IMR-90 (cell line): ENCODE results near the gene ABCC3. TPM values are rescaled to one million over a fixed set of nuclear protein-coding genes. Genes with fewer than 3 reads are reported as not detected.

ENCODE experiments used
- ATAC-seq: fragments of 200-7000 bp; cut with Tn5 transposase; 2 replicates; pipeline ENCODE4 v1.9.1; 2020; ENCODE audit warnings: low read depth, mild to moderate bottlenecking, moderate library complexity
- BruUV-seq: library from RNA; stranded (reverse); fragments of 400-500 nt; replicated peaks from 2 replicates; lab custom pipeline; 2021; lab: Mats Ljungman, UMichigan
- CTCF ChIA-PET: fragments of 300-600 bp; formaldehyde crosslinking; extraction: SDS; loops from one replicate; lab custom pipeline; 2021; ENCODE audit warnings: antibody characterized with exemption; lab: Yijun Ruan, JAX
- POLR2A ChIA-PET: fragments of 300-600 bp; sonication (Branson Sonifier 250); formaldehyde crosslinking; loops from one replicate; lab custom pipeline; 2022; ENCODE audit warnings: antibody characterized with exemption; ENCODE audit not compliant: unreplicated experiment; lab: Charles Lee
- DNase-seq: peaks from one replicate; pipeline ENCODE4 v3.0.0; 2013
- H2AFZ ChIP-seq: replicated peaks from 2 replicates; pipeline ENCODE3; 2013; ENCODE audit warnings: low read length, mild to moderate bottlenecking; ENCODE audit not compliant: poor library complexity
- H2AK5ac ChIP-seq: 2 replicates; pipeline ENCODE4 v1.6.1; 2013; ENCODE audit warnings: low read depth, low read length, inconsistent platforms
- H2AK9ac ChIP-seq: replicated peaks from 2 replicates; pipeline ENCODE3; 2013; ENCODE audit warnings: mild to moderate bottlenecking, low read depth, low read length, moderate library complexity; ENCODE audit not compliant: poor library complexity
- H2BK120ac ChIP-seq: 2 replicates; pipeline ENCODE4 v1.6.1; 2013; ENCODE audit warnings: low read depth, low read length, inconsistent platforms
- H2BK15ac ChIP-seq: 3 replicates; pipeline ENCODE4 v1.6.1; 2013; ENCODE audit warnings: low read depth, low read length, inconsistent platforms
- H2BK20ac ChIP-seq: 2 replicates; pipeline ENCODE4 v1.6.1; 2013; ENCODE audit warnings: low read depth, mild to moderate bottlenecking, inconsistent platforms, low read length, moderate library complexity
- H2BK5ac ChIP-seq: 2 replicates; pipeline ENCODE4 v1.6.1; 2013; ENCODE audit warnings: mild to moderate bottlenecking, low read depth, low read length, inconsistent platforms; ENCODE audit not compliant: poor library complexity, severe bottlenecking
- H3K14ac ChIP-seq: replicated peaks from 2 replicates; pipeline ENCODE4 v1.6.1; 2013; ENCODE audit warnings: low read depth, low read length, inconsistent platforms
- H3K18ac ChIP-seq: 2 replicates; pipeline ENCODE4 v1.6.1; 2013; ENCODE audit warnings: low read depth, low read length, control low read depth
- H3K23ac ChIP-seq: 2 replicates; pipeline ENCODE4 v1.6.1; 2013; ENCODE audit warnings: low read depth, low read length, inconsistent platforms
- H3K27ac ChIP-seq: 2 replicates; pipeline ENCODE4 v1.5.1; 2013; ENCODE audit warnings: mild to moderate bottlenecking, control low read depth, low read length; ENCODE audit not compliant: insufficient read depth
- H3K27me3 ChIP-seq: 2 replicates; pipeline ENCODE4 v1.6.1; 2013; ENCODE audit warnings: low read length; ENCODE audit not compliant: control insufficient read depth, insufficient read depth
- H3K36me3 ChIP-seq: 2 replicates; pipeline ENCODE4 v1.6.1; 2013; ENCODE audit warnings: low read length, mixed read lengths; ENCODE audit not compliant: control insufficient read depth, insufficient read depth
- H3K4ac ChIP-seq: 2 replicates; pipeline ENCODE4 v1.6.1; 2013; ENCODE audit warnings: low read depth, low read length, inconsistent platforms
- H3K4me1 ChIP-seq: 2 replicates; pipeline ENCODE4 v1.6.1; 2013; ENCODE audit warnings: low read length, mixed read lengths; ENCODE audit not compliant: control insufficient read depth, insufficient read depth
- H3K4me2 ChIP-seq: 2 replicates; pipeline ENCODE4 v1.6.1; 2013; ENCODE audit warnings: low read depth, mild to moderate bottlenecking, control low read depth, low read length, moderate library complexity
- H3K4me3 ChIP-seq: 2 replicates; pipeline ENCODE4 v1.5.1; 2013; ENCODE audit warnings: low read depth, mild to moderate bottlenecking, control low read depth, low read length, moderate library complexity; ENCODE audit not compliant: insufficient read depth
- H3K56ac ChIP-seq: 2 replicates; pipeline ENCODE4 v1.6.1; 2013; ENCODE audit warnings: low read length, inconsistent platforms; ENCODE audit not compliant: insufficient read depth; ENCODE audit errors: extremely low read depth
- H3K79me1 ChIP-seq, 2 experiments: 2 replicates each; pipeline ENCODE4 v1.6.1; 2013; ENCODE audit warnings: low read length in 2 of 2, inconsistent platforms in 1 of 2, low read depth in 1 of 2
- H3K9ac ChIP-seq: 2 replicates; pipeline ENCODE4 v1.6.1; 2013; ENCODE audit warnings: low read depth, low read length, control low read depth
- H3K9me1 ChIP-seq: 2 replicates; pipeline ENCODE4 v1.6.1; 2013; ENCODE audit warnings: low read length, inconsistent platforms; ENCODE audit not compliant: insufficient read depth
- H3K9me3 ChIP-seq: 2 replicates; pipeline ENCODE4 v1.6.1; 2013; ENCODE audit warnings: low read length; ENCODE audit not compliant: control insufficient read depth, insufficient read depth
- H4K20me1 ChIP-seq: 2 replicates; pipeline ENCODE4 v1.6.1; 2013; ENCODE audit warnings: low read length, inconsistent platforms; ENCODE audit not compliant: insufficient read depth
- H4K5ac ChIP-seq: 2 replicates; pipeline ENCODE4 v1.6.1; 2013; ENCODE audit warnings: mild to moderate bottlenecking, low read depth, low read length, control low read depth
- H4K8ac ChIP-seq, 2 experiments: 2 replicates each; pipeline ENCODE4 v1.6.1; 2013; ENCODE audit warnings: low read depth in 2 of 2, low read length in 2 of 2, control low read depth in 1 of 2, inconsistent platforms in 1 of 2
- H4K91ac ChIP-seq: 2 replicates; pipeline ENCODE4 v1.6.1; 2013; ENCODE audit warnings: low read depth, low read length, inconsistent platforms; ENCODE audit not compliant: insufficient read depth
- CEBPB ChIP-seq: IDR thresholded peaks from 2 replicates; pipeline ENCODE4 v1.6.1; 2012; ENCODE audit warnings: low read depth, low read length, improper control_type of control experiment
- CHD1 ChIP-seq: IDR thresholded peaks from 2 replicates; pipeline ENCODE4 v1.6.1; 2012; ENCODE audit warnings: low read depth, low read length, improper control_type of control experiment
- CTCF ChIP-seq: conservative IDR thresholded peaks from 2 replicates; pipeline ENCODE4 v1.5.1; 2012; ENCODE audit warnings: mild to moderate bottlenecking, low read depth, low read length, improper control_type of control experiment
- ELK1 ChIP-seq: fragments of 150-350 bp; IDR thresholded peaks from 2 replicates; pipeline ENCODE4 v1.6.1; 2016; ENCODE audit warnings: low read depth, mild to moderate bottlenecking, low read length, moderate library complexity, borderline replicate concordance
- FOS ChIP-seq: fragments of 150-350 bp; IDR thresholded peaks from 2 replicates; pipeline ENCODE4 v1.6.1; 2016; ENCODE audit warnings: low read depth, low read length
- MAFK ChIP-seq: IDR thresholded peaks from 2 replicates; pipeline ENCODE4 v1.6.1; 2012; ENCODE audit warnings: low read depth, low read length, improper control_type of control experiment
- MXI1 ChIP-seq: IDR thresholded peaks from 2 replicates; pipeline ENCODE4 v1.6.1; 2012; ENCODE audit warnings: low read depth, mild to moderate bottlenecking, low read length, moderate library complexity, borderline replicate concordance
- NFE2L2 ChIP-seq: fragments of 150-350 bp; IDR thresholded peaks from 2 replicates; pipeline ENCODE4 v1.6.1; 2016; ENCODE audit warnings: low read depth, mild to moderate bottlenecking, low read length
- POLR2A ChIP-seq: IDR thresholded peaks from 2 replicates; pipeline ENCODE4 v1.6.1; 2012; ENCODE audit warnings: mild to moderate bottlenecking, low read depth, low read length
- RAD21 ChIP-seq: IDR thresholded peaks from 2 replicates; pipeline ENCODE4 v1.6.1; 2012; ENCODE audit warnings: low read length, improper control_type of control experiment
- RCOR1 ChIP-seq: IDR thresholded peaks from 2 replicates; pipeline ENCODE4 v1.6.1; 2012; ENCODE audit warnings: mild to moderate bottlenecking, low read length, improper control_type of control experiment; ENCODE audit not compliant: insufficient replicate concordance
- RFX5 ChIP-seq: IDR thresholded peaks from 2 replicates; pipeline ENCODE4 v1.8.0; 2012; ENCODE audit warnings: low read depth, mild to moderate bottlenecking, low read length, moderate library complexity
- SMC3 ChIP-seq: fragments of 150-350 bp; IDR thresholded peaks from 2 replicates; pipeline ENCODE4 v1.6.1; 2016; ENCODE audit warnings: low read depth, mild to moderate bottlenecking, antibody characterized with exemption, low read length, moderate library complexity
- USF2 ChIP-seq: fragments of 150-350 bp; IDR thresholded peaks from 2 replicates; pipeline ENCODE4 v1.6.1; 2017; ENCODE audit warnings: mild to moderate bottlenecking, antibody characterized with exemption, low read length, low read depth
- WGBS, 2 experiments: methylation state at CpG; one replicate each; pipeline versions ENCODE4 v1.1.5 to v1.1.7; 2013; ENCODE audit warnings: missing lambda C conversion rate in 2 of 2; ENCODE audit not compliant: insufficient read length in 1 of 2; ENCODE audit errors: extremely low coverage in 2 of 2; 5-methylcytosine and 5-hydroxymethylcytosine counted together
- dilution Hi-C: fragments of 300-500 bp; cut with HindIII; formaldehyde crosslinking; loops from one replicate; pipeline ENCODE4 v1.14.3; 2018; ENCODE audit warnings: low sequenced_read_pairs; ENCODE audit not compliant: unreplicated experiment
- in situ Hi-C: fragments of 300-500 bp; cut with MboI; formaldehyde crosslinking; loops from 3 replicates; pipeline ENCODE4 v1.14.3; 2019; ENCODE audit warnings: low sequenced_read_pairs, inconsistent platforms, mixed read lengths
- intact Hi-C: fragments of 100-400 bp; cut with micrococcal nuclease; formaldehyde crosslinking; loops from 2 replicates; pipeline ENCODE4 v1.10.0; 2022
- polyA plus RNA-seq, 3 experiments: library from polyadenylated mRNA; depleted of rRNA; stranded (reverse); fragments of >200 nt; gene quantifications; 2 replicates each; pipeline ENCODE4 v1.2.3, GENCODE V29; 2012; ENCODE audit warnings: low replicate concordance in 1 of 3
- total RNA-seq: library from RNA; depleted of rRNA; stranded (reverse); fragments of >200 nt; gene quantifications from 2 replicates; pipeline ENCODE4 v1.2.3, GENCODE V29; 2012

Gene ABCC3
- total and polyA plus RNA-seq, 2 of the 4 experiments (the other 2 are of a cell fraction) = 3.2 to 6.6 TPM

- CTCF ChIA-PET = interaction anchor here (1.2 to 2.3 kb wide), 2 partner anchors 8 to 135 kb away, joined by 3 to 8 read pairs; no protein-coding TSS in a partner anchor
- Histone ChIP-seq H3K4me3 (no peak overlapping the region), H3K27me3 (no peaks in the 10 kb centered on the region), H4K91ac (peak overlapping the region; percentile 56; the same call in 1 of the 2 replicates), H3K79me1 (no peaks in the 10 kb centered on the region), H3K4ac (peak overlapping the region; percentile 85), H2BK20ac (peak overlapping the region; percentile 12), H3K36me3 (no peaks in the 10 kb centered on the region), H3K4me2 (no peak overlapping the region), H3K56ac (no peak overlapping the region), H3K4me1 (peaks cover 37% of the 10 kb centered on the region), H2BK15ac (no peak overlapping the region; the same call in 2 of the 3 replicates), H2AFZ (peak overlapping the region; percentile 79), H3K9me1 (peaks cover 24% of the 10 kb centered on the region), H2AK5ac (peak overlapping the region; percentile 52; the same call in 1 of the 2 replicates), H3K9ac (no peak overlapping the region), H3K23ac (no peak overlapping the region), H2BK120ac (peak overlapping the region; percentile 54), H3K27ac (no peak overlapping the region), H4K5ac (no peak overlapping the region; the same call in 1 of the 2 replicates), H3K18ac (peak overlapping the region; percentile 21; the same call in 1 of the 2 replicates), H2BK5ac (no peak overlapping the region), H3K14ac (peak overlapping the region; percentile 6; the same call in 1 of the 2 replicates), H2AK9ac (peak overlapping the region; percentile 81), H3K9me3 (no peaks in the 10 kb centered on the region), H4K8ac (peak overlapping the region in 1 of 2 experiments; percentile 48; a peak in 2 of 4 replicates), H4K20me1 (no peaks in the 10 kb centered on the region)
- no peak for ATAC-seq
- no peak for DNase-seq
- POLR2A ChIA-PET = no interaction called here
- dilution Hi-C loops = no loop called here
- 95% methylated on average over 12 of the region's 17 CpGs; no CpG with 5 or more reads in 1 of the 2 experiments for WGBS, 2 experiments
- intact Hi-C loops = no loop called here
- in situ Hi-C loops = no loop called here
- no TSS peak for BruUV-seq
- TF ChIP-seq RAD21 = no peak
- no peak for TF ChIP-seq MAFK
- no peak for TF ChIP-seq RFX5
- TF ChIP-seq CHD1 = no peak
- TF ChIP-seq RCOR1 = no peak
- no peak for TF ChIP-seq USF2
- TF ChIP-seq CTCF = no peak
- TF ChIP-seq CEBPB = no peak
- no peak for TF ChIP-seq MXI1
- no peak for TF ChIP-seq POLR2A
- TF ChIP-seq ELK1 = no peak
- no peak for TF ChIP-seq NFE2L2
- no peak for TF ChIP-seq FOS
- no peak for TF ChIP-seq SMC3
Measured at GRCh38 chr17:50685691-50686493, 51.2 kb downstream of the ABCC3 start.
